K562 (cell line): ENCODE measurements around the gene TRIM31.

Experiments
- BRCA1 ChIP-seq, 2 experiments: fragments of 450-650 bp in 1 of 2; sonication (generic) in 1 of 2; formaldehyde crosslinking in 1 of 2; IDR thresholded peaks; 2 replicates each; pipeline versions ENCODE4 v1.5.0 to v1.6.1; 2017 to 2020; ENCODE audit warnings: mild to moderate bottlenecking in 1 of 2, missing genetic modification reagents in 1 of 2
- FIP1L1 ChIP-seq: fragments of 200-400 bp; formaldehyde crosslinking; IDR thresholded peaks from 2 replicates; pipeline ENCODE4 v1.6.1; 2018; ENCODE audit warnings: mild to moderate bottlenecking, low read depth, low read length; ENCODE audit not compliant: poor library complexity, severe bottlenecking
- POLR2AphosphoS5 ChIP-seq: IDR thresholded peaks from 2 replicates; pipeline ENCODE4 v1.6.1; 2011; ENCODE audit warnings: mild to moderate bottlenecking, low read depth, low read length, moderate library complexity; ENCODE audit not compliant: control insufficient read depth, insufficient read depth
- ZNF41 ChIP-seq: fragments of 250-450 bp; sonication (Bioruptor Pico); conservative IDR thresholded peaks from 2 replicates; pipeline ENCODE4 v1.4.0; 2020; ENCODE audit warnings: mild to moderate bottlenecking

DNA sequence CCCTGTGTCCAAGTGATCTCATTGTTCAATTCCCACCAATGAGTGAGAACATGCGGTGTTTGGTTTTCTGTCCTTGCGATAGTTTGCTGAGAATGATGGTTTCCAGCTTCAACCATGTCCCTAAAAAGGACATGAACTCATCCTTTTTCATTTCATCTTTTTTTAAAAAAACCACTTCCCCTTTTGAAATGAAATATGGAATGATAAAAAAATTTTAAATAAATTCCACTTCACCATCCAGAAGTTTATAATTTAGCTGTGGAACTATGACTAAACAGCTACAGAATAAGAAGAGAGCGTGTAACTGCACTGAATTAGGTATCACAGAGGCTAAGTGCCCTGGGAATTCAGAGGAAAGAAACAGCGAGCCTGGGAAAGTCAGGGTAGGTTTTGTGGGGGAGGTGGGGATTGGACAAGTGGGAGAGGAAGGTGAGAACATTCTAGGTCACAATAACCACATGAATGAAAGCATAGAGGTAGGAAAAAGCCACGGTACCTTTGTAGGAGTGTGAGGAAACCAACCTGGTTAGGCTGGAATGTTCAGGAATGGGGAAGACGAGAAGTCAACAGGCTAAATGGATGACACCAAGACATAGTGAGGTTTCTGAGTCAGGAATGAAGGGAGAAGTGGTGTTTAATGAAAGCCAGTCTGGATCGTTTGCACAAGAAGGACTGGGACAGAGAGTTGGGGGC is 37.1 kb upstream of the TRIM31 start:
- TF ChIP-seq FIP1L1, result no peak
- TF ChIP-seq ZNF41 (CRISPR knock-in tag), result no peak
- TF ChIP-seq BRCA1 (IDR thresholded peaks at IDR 0.05), result no peak
- no peak for TF ChIP-seq BRCA1 (CRISPR knock-in tag; IDR thresholded peaks at IDR 0.05)
- no peak for TF ChIP-seq POLR2AphosphoS5
